Panc1 (cell line): Measurements from ENCODE around the gene ATP10D.

ENCODE experiments used
- CTCF ChIP-seq: fragments of 450-650 bp; IDR thresholded peaks from 2 replicates; pipeline ENCODE4 v1.5.1; 2017; ENCODE audit warnings: mild to moderate bottlenecking
- POLR2AphosphoS5 ChIP-seq: IDR thresholded peaks from 2 replicates; pipeline ENCODE4 v1.6.1; 2012; ENCODE audit warnings: mild to moderate bottlenecking, low read depth, low read length, moderate library complexity
- TF ChIP-seq, protein P1 (sequence below), 2 experiments: IDR thresholded peaks; 2 replicates each; pipeline ENCODE4 v1.6.1; 2011 to 2012; ENCODE audit warnings: low read depth in 2 of 2, control low read depth in 1 of 2, low read length in 1 of 2, mild to moderate bottlenecking in 1 of 2, moderate library complexity in 1 of 2; ENCODE audit not compliant: insufficient read depth in 1 of 2

GRCh38 chr4:47598320-47598719 is 113.2 kb downstream of the ATP10D start:
- TF ChIP-seq CTCF (no peak), POLR2AphosphoS5 (no peak)
- TF ChIP-seq, protein P1, sequence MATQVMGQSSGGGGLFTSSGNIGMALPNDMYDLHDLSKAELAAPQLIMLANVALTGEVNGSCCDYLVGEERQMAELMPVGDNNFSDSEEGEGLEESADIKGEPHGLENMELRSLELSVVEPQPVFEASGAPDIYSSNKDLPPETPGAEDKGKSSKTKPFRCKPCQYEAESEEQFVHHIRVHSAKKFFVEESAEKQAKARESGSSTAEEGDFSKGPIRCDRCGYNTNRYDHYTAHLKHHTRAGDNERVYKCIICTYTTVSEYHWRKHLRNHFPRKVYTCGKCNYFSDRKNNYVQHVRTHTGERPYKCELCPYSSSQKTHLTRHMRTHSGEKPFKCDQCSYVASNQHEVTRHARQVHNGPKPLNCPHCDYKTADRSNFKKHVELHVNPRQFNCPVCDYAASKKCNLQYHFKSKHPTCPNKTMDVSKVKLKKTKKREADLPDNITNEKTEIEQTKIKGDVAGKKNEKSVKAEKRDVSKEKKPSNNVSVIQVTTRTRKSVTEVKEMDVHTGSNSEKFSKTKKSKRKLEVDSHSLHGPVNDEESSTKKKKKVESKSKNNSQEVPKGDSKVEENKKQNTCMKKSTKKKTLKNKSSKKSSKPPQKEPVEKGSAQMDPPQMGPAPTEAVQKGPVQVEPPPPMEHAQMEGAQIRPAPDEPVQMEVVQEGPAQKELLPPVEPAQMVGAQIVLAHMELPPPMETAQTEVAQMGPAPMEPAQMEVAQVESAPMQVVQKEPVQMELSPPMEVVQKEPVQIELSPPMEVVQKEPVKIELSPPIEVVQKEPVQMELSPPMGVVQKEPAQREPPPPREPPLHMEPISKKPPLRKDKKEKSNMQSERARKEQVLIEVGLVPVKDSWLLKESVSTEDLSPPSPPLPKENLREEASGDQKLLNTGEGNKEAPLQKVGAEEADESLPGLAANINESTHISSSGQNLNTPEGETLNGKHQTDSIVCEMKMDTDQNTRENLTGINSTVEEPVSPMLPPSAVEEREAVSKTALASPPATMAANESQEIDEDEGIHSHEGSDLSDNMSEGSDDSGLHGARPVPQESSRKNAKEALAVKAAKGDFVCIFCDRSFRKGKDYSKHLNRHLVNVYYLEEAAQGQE (IDR thresholded peaks at IDR 0.05; ENCODE audit: insufficient read depth in 1 of 2, low read depth in 2 of 2, low read length in 1 of 2), result no peak
